ENCODE measurements around the gene MYO18A. TPM values are rescaled to one million over a fixed set of nuclear protein-coding genes. Genes with fewer than 3 reads are reported as not detected.

The MYO18A gene
- total and polyA plus RNA-seq, 10 of the 15 experiments (the other 5 are each of a cell fraction or from before 2014, with no cell fraction given) = 2.9 to 66.0 (median 24.5) TPM

DNA sequence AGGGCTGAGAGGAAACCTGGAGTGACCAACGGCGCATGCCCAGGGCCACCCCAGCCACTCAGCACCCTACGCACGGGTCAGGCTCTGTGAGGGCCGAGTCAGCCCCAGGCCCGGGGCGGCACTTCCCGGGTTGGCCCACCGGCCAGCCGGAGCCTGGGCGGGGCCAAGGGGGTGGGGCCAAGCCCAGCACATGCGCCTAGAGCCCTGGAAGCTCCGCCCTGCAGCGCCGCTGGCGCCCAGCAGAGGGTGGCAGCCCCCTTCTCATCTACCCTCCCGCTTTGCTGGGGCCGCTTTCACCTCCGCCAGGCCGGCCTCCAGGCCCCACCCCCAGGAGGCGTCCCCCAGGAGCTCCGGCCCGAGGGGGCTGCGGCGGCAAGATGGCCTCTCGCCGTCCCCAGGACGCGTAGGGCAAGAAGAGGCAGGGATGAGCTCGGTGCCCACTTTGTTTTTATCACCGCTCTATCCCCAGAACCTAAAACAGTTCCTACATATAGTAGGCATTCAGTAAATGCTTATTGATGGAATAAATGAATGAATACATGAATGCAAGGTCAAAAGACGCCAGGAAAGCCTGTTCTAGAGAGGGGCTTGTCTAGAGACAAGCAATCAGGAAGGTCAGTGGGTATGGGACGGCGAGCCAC, 31.3 kb downstream of the MYO18A start (continued):
- TF ChIP-seq SRF (IDR thresholded peaks at IDR 0.05; ENCODE audit: low read depth in 2 of 2, low read length in 2 of 2) = no peak
- 0 out of 2 replicates have a peak, but pooled peaks have one; percentile 35 for TF ChIP-seq SIN3A (IDR thresholded peaks at IDR 0.05; ENCODE audit: low read depth, low read length)
- TF ChIP-seq, protein P1, sequence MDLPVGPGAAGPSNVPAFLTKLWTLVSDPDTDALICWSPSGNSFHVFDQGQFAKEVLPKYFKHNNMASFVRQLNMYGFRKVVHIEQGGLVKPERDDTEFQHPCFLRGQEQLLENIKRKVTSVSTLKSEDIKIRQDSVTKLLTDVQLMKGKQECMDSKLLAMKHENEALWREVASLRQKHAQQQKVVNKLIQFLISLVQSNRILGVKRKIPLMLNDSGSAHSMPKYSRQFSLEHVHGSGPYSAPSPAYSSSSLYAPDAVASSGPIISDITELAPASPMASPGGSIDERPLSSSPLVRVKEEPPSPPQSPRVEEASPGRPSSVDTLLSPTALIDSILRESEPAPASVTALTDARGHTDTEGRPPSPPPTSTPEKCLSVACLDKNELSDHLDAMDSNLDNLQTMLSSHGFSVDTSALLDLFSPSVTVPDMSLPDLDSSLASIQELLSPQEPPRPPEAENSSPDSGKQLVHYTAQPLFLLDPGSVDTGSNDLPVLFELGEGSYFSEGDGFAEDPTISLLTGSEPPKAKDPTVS (IDR thresholded peaks at IDR 0.05; ENCODE audit: low read depth, low read length) = no peak
- TF ChIP-seq LARP7 (IDR thresholded peaks at IDR 0.05) = peak; percentile 73; the same call in 1 of the 2 replicates
- no peak for TF ChIP-seq MTA3 (IDR thresholded peaks at IDR 0.05; ENCODE audit: borderline replicate concordance, low read length)
- no peak for TF ChIP-seq TCF3 (IDR thresholded peaks at IDR 0.05; ENCODE audit: borderline replicate concordance, insufficient read depth, low read depth, low read length)
- TF ChIP-seq CEBPZ (IDR thresholded peaks at IDR 0.05; ENCODE audit: low read depth, low read length) = no peak
- no peak for TF ChIP-seq CBFB (IDR thresholded peaks at IDR 0.05; ENCODE audit: low read depth)
- no peak for TF ChIP-seq SIX5 (IDR thresholded peaks at IDR 0.05; ENCODE audit: low read depth, low read length, severe bottlenecking)
- peak; percentile 41; the same call in 1 of the 3 replicates for TF ChIP-seq POU2F2 (IDR thresholded peaks at IDR 0.05; ENCODE audit: borderline replicate concordance, low read depth, low read length)
- no peak for TF ChIP-seq PML (IDR thresholded peaks at IDR 0.05; ENCODE audit: low read length)
- TF ChIP-seq BCLAF1 (IDR thresholded peaks at IDR 0.05) = no peak
- TF ChIP-seq ZBTB33 (IDR thresholded peaks at IDR 0.05) = 0 out of 2 replicates have a peak, but pooled peaks have one; percentile 43
- TF ChIP-seq NFIC (IDR thresholded peaks at IDR 0.05; ENCODE audit: low read depth, low read length) = no peak; the same call in 1 of the 2 replicates
- TF ChIP-seq MLLT1 (IDR thresholded peaks at IDR 0.05) = no peak
- TF ChIP-seq TARDBP (IDR thresholded peaks at IDR 0.05; ENCODE audit: borderline replicate concordance) = no peak
- no peak for TF ChIP-seq TBL1XR1 (IDR thresholded peaks at IDR 0.05; ENCODE audit: low read depth, low read length)

Data from GM12878 (cell line).